Hematopoietic multipotent progenitor cell treated with erythropoietin and hydrocortisone succinate and interleukin-3 and kit ligand, for 15 days (in vitro differentiated cells): ENCODE results near the gene GPX1.
"Not testable (repeated sequence)": the region's sequence is repeated elsewhere in the genome, so short reads cannot be mapped to it uniquely, and the experiment has no call there.

Source experiments
- DNase-seq: peaks from one replicate; pipeline ENCODE4 v3.0.0-alpha.2; 2015; ENCODE audit warnings: low spot score

GPX1 gene

GRCh38 chr3:49358217-49358883 is at the start of gene GPX1:
Gene GPX1 (minus strand): TSS chr3:49358353. CDS start chr3:49358278, 75 bp downstream.
- peak; percentile 29 for DNase-seq

- DNase-seq, result no peak
These were observed 48.7 kb upstream of the GPX1 start for GRCh38 chr3:49406571-49407565.

- not testable (repeated sequence) for DNase-seq
These were observed 47.4 kb upstream of the GPX1 start for GRCh38 chr3:49405570-49405969.

- DNase-seq, result no peak
These were observed 45.7 kb upstream of the GPX1 start for GRCh38 chr3:49403891-49404290.

- no peak for DNase-seq
These were observed 43.6 kb upstream of the GPX1 start for GRCh38 chr3:49401766-49402165.

GRCh38 chr3:49399461-49399860 is 41.3 kb upstream of the GPX1 start:
- no peak for DNase-seq

- DNase-seq, result peak; percentile 77
These were observed 39.3 kb upstream of the GPX1 start for GRCh38 chr3:49397470-49397869.

GRCh38 chr3:49391310-49391709 is 33.2 kb upstream of the GPX1 start:
- not testable (repeated sequence) for DNase-seq

GRCh38 chr3:49389297-49389696 is 31.1 kb upstream of the GPX1 start:
- no peak for DNase-seq

- DNase-seq, result no peak
These were observed 30.2 kb upstream of the GPX1 start for GRCh38 chr3:49388289-49388820.

GRCh38 chr3:49387721-49388120 is 29.6 kb upstream of the GPX1 start:
- DNase-seq, result no peak

GRCh38 chr3:49386056-49386756 is 28.1 kb upstream of the GPX1 start:
- DNase-seq, result no peak

GRCh38 chr3:49385617-49386016 is 27.5 kb upstream of the GPX1 start:
- DNase-seq, result no peak

GRCh38 chr3:49383387-49383786 is 25.2 kb upstream of the GPX1 start:
- DNase-seq, result no peak

- DNase-seq, result no peak
These were observed 20.2 kb upstream of the GPX1 start for GRCh38 chr3:49378249-49378895.

- DNase-seq, result no peak
These were observed 19.3 kb upstream of the GPX1 start for GRCh38 chr3:49377483-49377882.

- DNase-seq, result no peak
These were observed 13.8 kb upstream of the GPX1 start for GRCh38 chr3:49371946-49372345.

GRCh38 chr3:49370585-49371290 is 12.6 kb upstream of the GPX1 start:
- DNase-seq, result no peak

- no peak for DNase-seq
These were observed 4.4 kb upstream of the GPX1 start for GRCh38 chr3:49362561-49362960.

- DNase-seq, result peak; percentile 66
These were observed 1.5 kb upstream of the GPX1 start for GRCh38 chr3:49359623-49360022.

- DNase-seq, result no peak
These were observed 702 bp upstream of the GPX1 start for GRCh38 chr3:49358884-49359225.
